GM19372 (cell line): ENCODE results near the gene LRP1-AS.

Experiments used
- ATAC-seq: cut with Tn5 transposase; IDR thresholded peaks from one replicate; pipeline ENCODE4 v1.9.1; 2021; ENCODE audit warnings: mild to moderate bottlenecking, low read depth, moderate library complexity; ENCODE audit not compliant: unreplicated experiment

LRP1-AS gene

GRCh38 chr12:57145460-57146059, 1.9 kb downstream of the LRP1-AS start:
- no peak for ATAC-seq

GRCh38 chr12:57143454-57143853, 4.0 kb downstream of the LRP1-AS start:
- no peak for ATAC-seq

- ATAC-seq: no peak
Observed at GRCh38 chr12:57142727-57143126, 4.7 kb downstream of the LRP1-AS start.

GRCh38 chr12:57142121-57142520, 5.3 kb downstream of the LRP1-AS start:
- no peak for ATAC-seq

- no peak for ATAC-seq
Observed at GRCh38 chr12:57141249-57141648, 6.2 kb downstream of the LRP1-AS start.

- no peak for ATAC-seq
Observed at GRCh38 chr12:57139796-57140649, 7.4 kb downstream of the LRP1-AS start.

- ATAC-seq: no peak
Observed at GRCh38 chr12:57138526-57139272, 8.7 kb downstream of the LRP1-AS start.

GRCh38 chr12:57135527-57136326, 11.7 kb downstream of the LRP1-AS start:
- ATAC-seq: no peak

GRCh38 chr12:57134949-57135348, 12.5 kb downstream of the LRP1-AS start:
- ATAC-seq: no peak

- ATAC-seq: no peak
Observed at GRCh38 chr12:57133916-57134315, 13.5 kb downstream of the LRP1-AS start.

GRCh38 chr12:57133013-57133569, 14.3 kb downstream of the LRP1-AS start:
- ATAC-seq: no peak

GRCh38 chr12:57131896-57132744, 15.3 kb downstream of the LRP1-AS start:
- ATAC-seq: no peak

GRCh38 chr12:57130941-57131340, 16.5 kb downstream of the LRP1-AS start:
- no peak for ATAC-seq

GRCh38 chr12:57129889-57130288, 17.5 kb downstream of the LRP1-AS start:
- no peak for ATAC-seq

GRCh38 chr12:57129321-57129842, 18.0 kb downstream of the LRP1-AS start:
- ATAC-seq: no peak

- ATAC-seq: no peak
Observed at GRCh38 chr12:57128519-57129247, 18.7 kb downstream of the LRP1-AS start.

GRCh38 chr12:57127726-57128518, 19.5 kb downstream of the LRP1-AS start, which contains the start of gene LRP1:
TSS of gene LRP1 (plus strand) at chr12:57128483. CDS start at chr12:57128965, 482 bp downstream.
- no peak for ATAC-seq
